ENCODE measurements around the gene STX8.

DNA sequence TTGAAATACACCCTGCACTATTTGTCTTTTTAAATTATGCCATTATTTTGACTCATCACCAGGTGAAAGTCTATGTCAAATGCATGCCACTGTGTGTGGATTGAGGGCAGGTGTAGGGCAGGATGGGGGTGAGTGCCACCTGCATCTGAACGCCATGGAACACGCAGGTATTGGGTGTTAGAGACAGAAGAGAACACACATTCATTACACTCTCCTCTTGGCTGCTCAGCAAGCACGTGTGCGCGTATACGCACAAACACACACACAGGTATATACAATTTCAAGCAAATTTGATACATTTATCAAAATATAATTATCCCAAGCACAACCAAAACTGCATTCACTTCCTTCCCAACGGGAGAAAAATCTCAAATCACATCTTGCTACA, 285.4 kb downstream of the STX8 start:
- TF ChIP-seq, protein P1, sequence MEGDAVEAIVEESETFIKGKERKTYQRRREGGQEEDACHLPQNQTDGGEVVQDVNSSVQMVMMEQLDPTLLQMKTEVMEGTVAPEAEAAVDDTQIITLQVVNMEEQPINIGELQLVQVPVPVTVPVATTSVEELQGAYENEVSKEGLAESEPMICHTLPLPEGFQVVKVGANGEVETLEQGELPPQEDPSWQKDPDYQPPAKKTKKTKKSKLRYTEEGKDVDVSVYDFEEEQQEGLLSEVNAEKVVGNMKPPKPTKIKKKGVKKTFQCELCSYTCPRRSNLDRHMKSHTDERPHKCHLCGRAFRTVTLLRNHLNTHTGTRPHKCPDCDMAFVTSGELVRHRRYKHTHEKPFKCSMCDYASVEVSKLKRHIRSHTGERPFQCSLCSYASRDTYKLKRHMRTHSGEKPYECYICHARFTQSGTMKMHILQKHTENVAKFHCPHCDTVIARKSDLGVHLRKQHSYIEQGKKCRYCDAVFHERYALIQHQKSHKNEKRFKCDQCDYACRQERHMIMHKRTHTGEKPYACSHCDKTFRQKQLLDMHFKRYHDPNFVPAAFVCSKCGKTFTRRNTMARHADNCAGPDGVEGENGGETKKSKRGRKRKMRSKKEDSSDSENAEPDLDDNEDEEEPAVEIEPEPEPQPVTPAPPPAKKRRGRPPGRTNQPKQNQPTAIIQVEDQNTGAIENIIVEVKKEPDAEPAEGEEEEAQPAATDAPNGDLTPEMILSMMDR (IDR thresholded peaks at IDR 0.05), result no peak
- no peak for TF ChIP-seq RFX5 (IDR thresholded peaks at IDR 0.05; ENCODE audit: low read length)

Measured in SK-N-SH (cell line).